ENCODE measurements around the gene NANS. TPM values are rescaled to one million over a fixed set of nuclear protein-coding genes. Genes with fewer than 3 reads are reported as not detected.
A peak's percentile ranks its signal among the peaks of the same experiment; 100 is the strongest.

NANS gene
- polyA plus RNA-seq (2013, experiment 1 of 2) = 24.9 TPM
- 23.1 TPM for polyA plus RNA-seq (2013, experiment 2 of 2)

GRCh38 chr9:98056269-98057137, at the start of gene NANS:
Gene NANS, plus strand, starts transcription at chr9:98056732. Its CDS starts 77 bp downstream, at chr9:98056809.
- H3K4me3 ChIP-seq (ENCODE audit: low read length in 2 of 2) = peak within 1 kb of the TSS; percentile 73 to 89
- H3K4me1 ChIP-seq (ENCODE audit: control insufficient read depth in 2 of 2, insufficient read depth in 1 of 2, low read depth in 1 of 2, low read length in 2 of 2) = peaks cover 3 to 4% of the 10 kb centered on the region in 2 donors
- peak within 1 kb of the TSS; percentile 92 for H3K9ac ChIP-seq (ENCODE audit: low read depth, low read length, poor library complexity)
- H3K9me3 ChIP-seq (replicated peaks in 1 of 2; ENCODE audit: control insufficient read depth in 2 of 2, insufficient read depth in 1 of 2, low read depth in 1 of 2, low read length in 2 of 2) = no peaks in the 10 kb centered on the region
- H2BK5ac ChIP-seq (ENCODE audit: low read length) = peak within 1 kb of the TSS; percentile 93
- peak within 1 kb of the TSS; percentile 31 for H4K8ac ChIP-seq (ENCODE audit: low read depth, low read length)
- DNase-seq (ENCODE audit: low spot score) = peak; percentile 87
- H2AK5ac ChIP-seq (ENCODE audit: low read depth, low read length) = no peak within 1 kb of the TSS
- H2BK12ac ChIP-seq (ENCODE audit: low read length) = no peak within 1 kb of the TSS
- H3K14ac ChIP-seq (ENCODE audit: low read length) = peak within 1 kb of the TSS; percentile 98
- H3K27ac ChIP-seq (replicated peaks; ENCODE audit: low read length) = peak within 1 kb of the TSS; percentile 46
- peak within 1 kb of the TSS; percentile 99 for H3K23ac ChIP-seq (ENCODE audit: low read depth, low read length, poor library complexity)
- no CpG with 5 or more reads among the region's 80 CpGs for WGBS, 2 donors (ENCODE audit: extremely low coverage in 2 of 2, insufficient read length in 2 of 2, insufficient replicate concordance in 1 of 2)
- H3K4ac ChIP-seq (ENCODE audit: low read length) = no peak within 1 kb of the TSS
- H3K4me2 ChIP-seq (ENCODE audit: insufficient read depth, low read length, poor library complexity, severe bottlenecking) = peak within 1 kb of the TSS; percentile 89
- peak within 1 kb of the TSS; percentile 89 for H2AFZ ChIP-seq (ENCODE audit: low read length)
- no peak within 1 kb of the TSS for H2BK120ac ChIP-seq (ENCODE audit: low read depth, low read length)
- H3K79me1 ChIP-seq (ENCODE audit: low read depth, low read length) = no peaks in the 10 kb centered on the region
- peaks cover 4 to 7% of the 10 kb centered on the region in 2 donors for H3K36me3 ChIP-seq (replicated peaks in 1 of 2; ENCODE audit: control insufficient read depth in 2 of 2, insufficient read depth in 2 of 2, low read length in 2 of 2)
- peaks cover 0 to 21% (median 0%) of the 10 kb centered on the region in 3 experiments for H3K27me3 ChIP-seq (ENCODE audit: control insufficient read depth in 3 of 3, insufficient read depth in 3 of 3, low read depth in 1 of 3, low read length in 3 of 3)
- peak within 1 kb of the TSS; percentile 92 for H2BK15ac ChIP-seq (ENCODE audit: low read length)
- H4K91ac ChIP-seq (ENCODE audit: low read depth, low read length, poor library complexity) = no peak within 1 kb of the TSS
- H3K18ac ChIP-seq (ENCODE audit: low read length) = peak within 1 kb of the TSS; percentile 98

- no peak overlapping the region for H2BK15ac ChIP-seq (ENCODE audit: low read length)
- H3K79me1 ChIP-seq (ENCODE audit: low read depth, low read length) = no peaks in the 10 kb centered on the region
- H3K9me3 ChIP-seq (replicated peaks in 1 of 2; ENCODE audit: control insufficient read depth in 2 of 2, insufficient read depth in 1 of 2, low read depth in 1 of 2, low read length in 2 of 2) = no peaks in the 10 kb centered on the region
- no peaks in the 10 kb centered on the region for H3K27me3 ChIP-seq (ENCODE audit: control insufficient read depth in 3 of 3, insufficient read depth in 3 of 3, low read depth in 1 of 3, low read length in 3 of 3)
- H2BK5ac ChIP-seq (ENCODE audit: low read length) = no peak overlapping the region
- H4K91ac ChIP-seq (ENCODE audit: low read depth, low read length, poor library complexity) = no peak overlapping the region
- H2AFZ ChIP-seq (ENCODE audit: low read length) = no peak overlapping the region
- H3K23ac ChIP-seq (ENCODE audit: low read depth, low read length, poor library complexity) = no peak overlapping the region
- H2BK120ac ChIP-seq (ENCODE audit: low read depth, low read length) = no peak overlapping the region
- no peak overlapping the region for H4K8ac ChIP-seq (ENCODE audit: low read depth, low read length)
- H3K36me3 ChIP-seq (replicated peaks in 1 of 2; ENCODE audit: control insufficient read depth in 2 of 2, insufficient read depth in 2 of 2, low read length in 2 of 2) = peaks cover 36 to 100% of the 10 kb centered on the region in 2 donors
- no peaks in the 10 kb centered on the region for H3K4me1 ChIP-seq (ENCODE audit: control insufficient read depth in 2 of 2, insufficient read depth in 1 of 2, low read depth in 1 of 2, low read length in 2 of 2)
- H3K18ac ChIP-seq (ENCODE audit: low read length) = no peak overlapping the region
- H3K14ac ChIP-seq (ENCODE audit: low read length) = no peak overlapping the region
- H3K4ac ChIP-seq (ENCODE audit: low read length) = no peak overlapping the region
- no peak overlapping the region for H2BK12ac ChIP-seq (ENCODE audit: low read length)
- H3K4me3 ChIP-seq (ENCODE audit: low read length in 2 of 2) = no peak overlapping the region
- no peak overlapping the region for H3K4me2 ChIP-seq (ENCODE audit: insufficient read depth, low read length, poor library complexity, severe bottlenecking)
- no peak for DNase-seq (ENCODE audit: low spot score)
- no peak overlapping the region for H2AK5ac ChIP-seq (ENCODE audit: low read depth, low read length)
- no CpG with 5 or more reads among the region's 13 CpGs for WGBS, 2 donors (ENCODE audit: extremely low coverage in 2 of 2, insufficient read length in 2 of 2, insufficient replicate concordance in 1 of 2)
- H3K27ac ChIP-seq (replicated peaks; ENCODE audit: low read length) = no peak overlapping the region
- no peak overlapping the region for H3K9ac ChIP-seq (ENCODE audit: low read depth, low read length, poor library complexity)
Observed at GRCh38 chr9:98007251-98007928, 49.1 kb upstream of the NANS start.

- Histone ChIP-seq H3K27ac (replicated peaks; ENCODE audit: low read length) (no peak overlapping the region), H2BK120ac (ENCODE audit: low read depth, low read length) (no peak overlapping the region)
Observed at GRCh38 chr9:98008764-98009163, 47.8 kb upstream of the NANS start.

GRCh38 chr9:98009437-98009836, 47.1 kb upstream of the NANS start:
- Histone ChIP-seq H2BK5ac (ENCODE audit: low read length) (no peak overlapping the region), H3K27me3 (ENCODE audit: control insufficient read depth in 3 of 3, insufficient read depth in 3 of 3, low read depth in 1 of 3, low read length in 3 of 3) (no peaks in the 10 kb centered on the region), H2BK120ac (ENCODE audit: low read depth, low read length) (no peak overlapping the region), H3K36me3 (replicated peaks in 1 of 2; ENCODE audit: control insufficient read depth in 2 of 2, insufficient read depth in 2 of 2, low read length in 2 of 2) (peaks cover 42 to 100% of the 10 kb centered on the region in 2 donors), H4K91ac (ENCODE audit: low read depth, low read length, poor library complexity) (no peak overlapping the region), H3K9ac (ENCODE audit: low read depth, low read length, poor library complexity) (no peak overlapping the region), H3K4me1 (ENCODE audit: control insufficient read depth in 2 of 2, insufficient read depth in 1 of 2, low read depth in 1 of 2, low read length in 2 of 2) (no peaks in the 10 kb centered on the region), H2BK12ac (ENCODE audit: low read length) (no peak overlapping the region), H3K27ac (replicated peaks; ENCODE audit: low read length) (no peak overlapping the region), H3K4me3 (ENCODE audit: low read length in 2 of 2) (no peak overlapping the region), H2AK5ac (ENCODE audit: low read depth, low read length) (no peak overlapping the region), H2BK15ac (ENCODE audit: low read length) (no peak overlapping the region), H3K18ac (ENCODE audit: low read length) (no peak overlapping the region), H3K79me1 (ENCODE audit: low read depth, low read length) (no peaks in the 10 kb centered on the region), H4K8ac (ENCODE audit: low read depth, low read length) (no peak overlapping the region), H2AFZ (ENCODE audit: low read length) (no peak overlapping the region), H3K4me2 (ENCODE audit: insufficient read depth, low read length, poor library complexity, severe bottlenecking) (no peak overlapping the region), H3K4ac (ENCODE audit: low read length) (no peak overlapping the region), H3K9me3 (replicated peaks in 1 of 2; ENCODE audit: control insufficient read depth in 2 of 2, insufficient read depth in 1 of 2, low read depth in 1 of 2, low read length in 2 of 2) (no peaks in the 10 kb centered on the region), H3K14ac (ENCODE audit: low read length) (no peak overlapping the region), H3K23ac (ENCODE audit: low read depth, low read length, poor library complexity) (no peak overlapping the region)
- no peak for DNase-seq (ENCODE audit: low spot score)
- no CpG with 5 or more reads among the region's 6 CpGs for WGBS, 2 donors (ENCODE audit: extremely low coverage in 2 of 2, insufficient read length in 2 of 2, insufficient replicate concordance in 1 of 2)

More at GRCh38 chr9:98008764-98009163, 47.8 kb upstream of the NANS start:
- Histone ChIP-seq H3K9ac (ENCODE audit: low read depth, low read length, poor library complexity) (no peak overlapping the region), H2BK12ac (ENCODE audit: low read length) (no peak overlapping the region), H2AK5ac (ENCODE audit: low read depth, low read length) (no peak overlapping the region), H3K4me3 (ENCODE audit: low read length in 2 of 2) (no peak overlapping the region), H3K9me3 (replicated peaks in 1 of 2; ENCODE audit: control insufficient read depth in 2 of 2, insufficient read depth in 1 of 2, low read depth in 1 of 2, low read length in 2 of 2) (no peaks in the 10 kb centered on the region), H3K14ac (ENCODE audit: low read length) (no peak overlapping the region), H4K8ac (ENCODE audit: low read depth, low read length) (no peak overlapping the region), H3K4me2 (ENCODE audit: insufficient read depth, low read length, poor library complexity, severe bottlenecking) (no peak overlapping the region), H4K91ac (ENCODE audit: low read depth, low read length, poor library complexity) (no peak overlapping the region), H3K4me1 (ENCODE audit: control insufficient read depth in 2 of 2, insufficient read depth in 1 of 2, low read depth in 1 of 2, low read length in 2 of 2) (no peaks in the 10 kb centered on the region), H2AFZ (ENCODE audit: low read length) (no peak overlapping the region), H3K27me3 (ENCODE audit: control insufficient read depth in 3 of 3, insufficient read depth in 3 of 3, low read depth in 1 of 3, low read length in 3 of 3) (no peaks in the 10 kb centered on the region), H2BK15ac (ENCODE audit: low read length) (no peak overlapping the region), H2BK5ac (ENCODE audit: low read length) (no peak overlapping the region), H3K36me3 (replicated peaks in 1 of 2; ENCODE audit: control insufficient read depth in 2 of 2, insufficient read depth in 2 of 2, low read length in 2 of 2) (peaks cover 40 to 100% of the 10 kb centered on the region in 2 donors), H3K79me1 (ENCODE audit: low read depth, low read length) (no peaks in the 10 kb centered on the region), H3K23ac (ENCODE audit: low read depth, low read length, poor library complexity) (no peak overlapping the region), H3K18ac (ENCODE audit: low read length) (no peak overlapping the region), H3K4ac (ENCODE audit: low read length) (no peak overlapping the region)
- WGBS, 2 donors (ENCODE audit: extremely low coverage in 2 of 2, insufficient read length in 2 of 2, insufficient replicate concordance in 1 of 2) = no CpG with 5 or more reads among the region's 3 CpGs
- no peak for DNase-seq (ENCODE audit: low spot score)
